Rectal smooth muscle tissue (tissue), 1 donor: ENCODE results near the gene SNURF.

Source experiments
- H3K27ac ChIP-seq: one replicate; pipeline ENCODE4 v1.7.0; 2013; ENCODE audit warnings: low read depth, low read length, inconsistent platforms
- H3K27me3 ChIP-seq: one replicate; pipeline ENCODE4 v1.7.0; 2013; ENCODE audit warnings: low read length; ENCODE audit not compliant: control insufficient read depth, insufficient read depth
- H3K36me3 ChIP-seq: one replicate; pipeline ENCODE4 v1.7.0; 2013; ENCODE audit warnings: low read length; ENCODE audit not compliant: control insufficient read depth, insufficient read depth
- H3K4me1 ChIP-seq: one replicate; pipeline ENCODE4 v1.7.0; 2013; ENCODE audit warnings: low read length; ENCODE audit not compliant: control insufficient read depth, insufficient read depth
- H3K4me3 ChIP-seq: one replicate; pipeline ENCODE4 v1.7.0; 2013; ENCODE audit warnings: low read length
- H3K9ac ChIP-seq: one replicate; pipeline ENCODE4 v1.7.0; 2013; ENCODE audit warnings: low read length

SNURF gene

DNA sequence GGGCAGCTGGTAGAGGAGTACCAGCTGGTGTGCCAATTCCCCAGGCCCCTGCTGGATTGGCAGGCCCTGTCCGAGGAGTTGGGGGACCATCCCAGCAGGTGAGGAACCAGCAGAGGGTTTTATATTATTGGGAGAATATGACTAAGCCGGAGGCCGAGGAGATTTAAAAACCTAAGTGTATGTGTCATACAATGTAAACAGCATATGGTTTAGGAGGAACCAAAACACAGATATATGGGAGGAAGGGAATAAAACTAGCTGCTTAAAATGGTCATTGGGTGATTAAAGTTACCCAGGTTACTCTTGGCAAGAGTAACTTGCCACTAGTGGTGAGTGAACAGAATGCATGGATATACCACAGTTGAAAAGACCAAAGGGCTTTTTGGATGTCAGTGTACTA, 22.1 kb downstream of the SNURF start:
- H3K4me1 ChIP-seq, result no peaks in the 10 kb centered on the region
- H3K4me3 ChIP-seq, result no peak overlapping the region
- H3K27ac ChIP-seq, result no peak overlapping the region
- H3K9ac ChIP-seq, result no peak overlapping the region
- no peaks in the 10 kb centered on the region for H3K27me3 ChIP-seq
- peaks cover 13% of the 10 kb centered on the region for H3K36me3 ChIP-seq

DNA sequence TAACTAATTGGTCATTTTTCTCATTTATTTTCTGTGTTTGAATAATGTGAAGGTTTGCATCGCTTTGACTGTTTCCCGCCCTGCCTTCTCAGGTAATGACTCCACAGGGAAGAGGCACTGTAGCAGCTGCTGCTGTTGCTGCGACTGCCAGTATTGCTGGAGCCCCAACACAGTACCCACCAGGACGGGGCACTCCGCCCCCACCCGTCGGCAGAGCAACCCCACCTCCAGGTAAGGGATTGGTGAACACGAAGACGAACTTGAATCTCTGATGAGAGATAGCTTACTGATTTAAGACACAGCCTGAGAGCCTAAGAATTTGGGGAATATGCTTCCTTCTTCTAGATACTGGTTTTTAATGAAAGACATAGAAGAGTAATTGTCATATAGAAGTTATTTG, 22.9 kb downstream of the SNURF start:
- Histone ChIP-seq H3K4me3 (no peak overlapping the region), H3K36me3 (peaks cover 13% of the 10 kb centered on the region), H3K9ac (no peak overlapping the region)

DNA sequence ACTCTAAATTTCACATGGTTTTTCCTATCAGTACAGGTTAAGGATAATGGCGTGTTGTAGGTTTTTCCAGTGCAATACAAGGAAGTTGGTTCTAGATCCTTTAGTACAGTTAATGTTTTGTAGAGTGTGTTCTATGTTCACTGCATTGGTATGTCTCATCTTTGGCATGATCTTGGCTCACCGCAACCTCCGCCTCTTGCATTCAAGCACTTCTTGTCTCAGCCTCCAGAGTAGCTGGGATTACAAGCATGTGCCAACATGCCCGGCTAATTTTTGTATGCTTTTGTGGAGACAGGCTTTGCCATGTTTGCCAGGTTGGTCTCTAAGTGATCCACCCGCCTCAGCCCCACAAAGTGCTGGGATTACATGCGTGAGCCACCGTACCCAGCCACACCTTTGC, 30.4 kb downstream of the SNURF start:
- Histone ChIP-seq H3K4me1 (no peaks in the 10 kb centered on the region), H3K4me3 (no peak overlapping the region), H3K36me3 (peaks cover 3% of the 10 kb centered on the region), H3K9ac (no peak overlapping the region), H3K27ac (no peak overlapping the region), H3K27me3 (no peaks in the 10 kb centered on the region)

More for the DNA sequence above, 22.9 kb downstream of the SNURF start:
- Histone ChIP-seq H3K27me3 (no peaks in the 10 kb centered on the region), H3K4me1 (no peaks in the 10 kb centered on the region), H3K27ac (no peak overlapping the region)

DNA sequence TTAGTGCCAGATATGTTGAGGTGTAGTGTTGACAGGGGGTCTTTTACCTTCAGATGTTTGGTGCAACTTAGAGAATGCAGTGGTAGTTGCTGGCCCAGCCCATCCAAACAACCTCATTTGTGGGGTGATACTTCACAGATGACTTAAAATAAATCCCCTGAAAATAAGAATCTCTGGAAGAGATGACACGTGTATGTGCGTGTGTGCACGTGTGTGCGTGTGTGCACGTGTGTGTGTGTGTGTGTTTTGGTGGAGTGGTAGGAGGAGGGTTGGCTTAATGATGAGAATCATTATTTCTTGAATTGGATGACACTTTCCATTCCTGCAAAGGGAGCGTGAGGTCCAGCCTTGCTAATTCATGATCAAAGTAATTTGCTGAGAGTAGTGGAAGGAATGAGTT, 31.9 kb downstream of the SNURF start:
- peaks cover 3% of the 10 kb centered on the region for H3K36me3 ChIP-seq
- no peaks in the 10 kb centered on the region for H3K4me1 ChIP-seq
- no peak overlapping the region for H3K27ac ChIP-seq
- H3K27me3 ChIP-seq, result no peaks in the 10 kb centered on the region
- no peak overlapping the region for H3K4me3 ChIP-seq
- H3K9ac ChIP-seq, result no peak overlapping the region
